AG04450 (cell line): ENCODE measurements around the gene RRH. TPM values are rescaled to one million over a fixed set of nuclear protein-coding genes. Genes with fewer than 3 reads are reported as not detected.
"Not testable (repeated sequence)": the region's sequence is repeated elsewhere in the genome, so short reads cannot be mapped to it uniquely, and the experiment has no call there.

Source experiments
- CTCF ChIA-PET: fragments of 300-600, 350-600 bp; formaldehyde crosslinking; extraction: SDS; loops from one replicate; lab custom pipeline; 2022; ENCODE audit warnings: antibody characterized with exemption, inconsistent platforms; lab: Charles Lee
- POLR2A ChIA-PET: fragments of 350-600 bp; formaldehyde crosslinking; extraction: SDS; loops from one replicate; lab custom pipeline; 2021; ENCODE audit warnings: antibody characterized with exemption, inconsistent platforms; lab: Yijun Ruan, JAX
- DNase-seq: peaks from one replicate; pipeline ENCODE4 v3.0.0-alpha.2; 2011; ENCODE audit warnings: low read depth, low spot score
- H3K27ac ChIP-seq: one replicate; pipeline ENCODE4 v1.5.1; 2012; ENCODE audit warnings: low read depth, low read length, control low read depth
- H3K27me3 ChIP-seq: one replicate; pipeline ENCODE4 v1.6.0; 2012; ENCODE audit warnings: low read length; ENCODE audit not compliant: control insufficient read depth, insufficient read depth
- H3K4me3 ChIP-seq: 2 replicates; pipeline ENCODE4 v1.5.1; 2011; ENCODE audit warnings: mild to moderate bottlenecking, low read depth, low read length, control low read depth
- H3K9me3 ChIP-seq: 2 replicates; pipeline ENCODE4 v1.5.1; 2012; ENCODE audit warnings: low read length; ENCODE audit not compliant: control insufficient read depth, insufficient read depth
- CTCF ChIP-seq: IDR thresholded peaks from 2 replicates; pipeline ENCODE4 v1.5.1; 2011; ENCODE audit warnings: low read depth, low read length, control low read depth, inconsistent platforms
- polyA plus RNA-seq: library from polyadenylated mRNA; depleted of rRNA; stranded (reverse); fragments of >200 nt; gene quantifications from 2 replicates; pipeline ENCODE4 v1.2.3, GENCODE V29; 2011

The RRH gene
- polyA plus RNA-seq, 1 experiment, result 0.15 TPM

- POLR2A ChIA-PET, result no interaction called here
- H3K9me3 ChIP-seq, result no peaks in the 10 kb centered on the region
- CTCF ChIA-PET, result no interaction called here
- H3K4me3 ChIP-seq, result no peak overlapping the region
- no peak overlapping the region for H3K27ac ChIP-seq
- no peak for DNase-seq
- H3K27me3 ChIP-seq, result no peaks in the 10 kb centered on the region
- TF ChIP-seq CTCF, result no peak
Measured at GRCh38 chr4:109870061-109870460, 42.3 kb downstream of the RRH start.

GRCh38 chr4:109872065-109872464 lies 44.3 kb downstream of the RRH start:
- DNase-seq, result no peak
- Histone ChIP-seq H3K27ac (no peak overlapping the region), H3K4me3 (no peak overlapping the region), H3K9me3 (no peaks in the 10 kb centered on the region), H3K27me3 (no peaks in the 10 kb centered on the region)
- ChIA-PET CTCF (no interaction called here), POLR2A (no interaction called here)
- no peak for TF ChIP-seq CTCF

- TF ChIP-seq CTCF, result no peak
- Histone ChIP-seq H3K9me3 (no peaks in the 10 kb centered on the region), H3K27ac (no peak overlapping the region), H3K4me3 (no peak overlapping the region), H3K27me3 (no peaks in the 10 kb centered on the region)
- ChIA-PET CTCF (no interaction called here), POLR2A (no interaction called here)
- DNase-seq, result no peak
Measured at GRCh38 chr4:109872950-109873656, 45.3 kb downstream of the RRH start.

- no peaks in the 10 kb centered on the region for H3K27me3 ChIP-seq
- no peak overlapping the region for H3K27ac ChIP-seq
- ChIA-PET POLR2A (no interaction called here), CTCF (no interaction called here)
- no peaks in the 10 kb centered on the region for H3K9me3 ChIP-seq
- no peak overlapping the region for H3K4me3 ChIP-seq
- no peak for TF ChIP-seq CTCF
- no peak for DNase-seq
Measured at GRCh38 chr4:109873791-109874514, 46.2 kb downstream of the RRH start.

GRCh38 chr4:109875106-109875505 lies 47.3 kb downstream of the RRH start:
- ChIA-PET POLR2A (no interaction called here), CTCF (no interaction called here)
- DNase-seq, result no peak
- no peak for TF ChIP-seq CTCF
- Histone ChIP-seq H3K27me3 (no peaks in the 10 kb centered on the region), H3K27ac (no peak overlapping the region), H3K4me3 (no peak overlapping the region), H3K9me3 (no peaks in the 10 kb centered on the region)

GRCh38 chr4:109875553-109875952 lies 47.8 kb downstream of the RRH start:
- DNase-seq, H3K4me3 ChIP-seq, POLR2A ChIA-PET, CTCF ChIA-PET, H3K27me3 ChIP-seq, H3K27ac ChIP-seq, H3K9me3 ChIP-seq: not testable (repeated sequence)
